ENCODE measurements around the gene SETX.

- TF ChIP-seq EZH2 (IDR thresholded peaks at IDR 0.05), result no peak
- no peak for TF ChIP-seq POLR2AphosphoS5 (IDR thresholded peaks at IDR 0.05; ENCODE audit: borderline replicate concordance, low read depth, low read length)
- TF ChIP-seq FOXP2 (optimal IDR thresholded peaks at IDR 0.05; ENCODE audit: control extremely low read depth, extremely low read length, insufficient read depth), result no peak
Measured at GRCh38 chr9:132250324-132251262, 104.2 kb downstream of the SETX start.

Measured in SK-N-MC (cell line).